Activated CD8-positive, alpha-beta memory T cell treated with anti-CD3 and anti-CD28 coated beads, Interleukin-2, amount 50 U/mL, for 1 hour (primary cell): ENCODE data around the gene P2RX6.
"Not testable (repeated sequence)": the region's sequence is repeated elsewhere in the genome, so short reads cannot be mapped to it uniquely, and the experiment has no call there.

Experiments
- DNase-seq: peaks from one replicate; pipeline ENCODE4 v3.0.0-alpha.2; 2020; ENCODE audit errors: extremely low read depth

Gene P2RX6

DNA sequence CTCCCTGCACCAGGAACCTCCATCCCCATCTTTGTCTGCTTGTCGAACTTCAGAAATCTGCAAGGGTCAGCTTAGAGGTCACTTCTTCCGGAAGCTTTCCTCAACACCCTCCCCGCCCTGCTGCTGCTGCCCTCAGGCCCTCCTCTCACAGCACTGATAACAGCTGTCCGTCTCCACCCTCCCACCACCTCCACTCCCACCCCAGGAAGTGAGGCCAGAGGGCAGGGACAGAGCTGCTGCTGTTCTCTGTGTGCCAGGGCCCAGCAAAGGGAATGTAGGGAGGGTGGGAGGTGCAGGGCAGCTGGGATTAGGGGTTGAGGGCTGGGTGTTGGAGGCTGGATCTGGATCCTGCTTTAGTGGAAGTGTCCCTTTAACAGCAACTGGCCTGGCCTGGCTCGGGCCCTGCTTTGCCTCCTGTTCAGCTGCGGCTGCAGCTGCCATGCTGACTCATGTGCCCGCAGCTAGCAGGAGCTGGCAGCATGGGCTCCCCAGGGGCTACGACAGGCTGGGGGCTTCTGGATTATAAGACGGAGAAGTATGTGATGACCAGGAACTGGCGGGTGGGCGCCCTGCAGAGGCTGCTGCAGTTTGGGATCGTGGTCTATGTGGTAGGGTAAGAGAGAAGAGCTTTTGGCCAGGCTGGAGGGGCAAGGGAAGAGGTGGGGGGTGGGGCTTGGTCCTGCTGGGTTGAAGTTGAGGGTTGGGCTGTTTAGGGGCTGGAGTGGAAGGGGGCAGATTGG is at the start of gene P2RX6:
P2RX6 (plus strand) TSS at position 440 of the 740 bp plus-strand sequence; CDS start at position 450, 10 bp downstream.
- DNase-seq: no peak

DNA sequence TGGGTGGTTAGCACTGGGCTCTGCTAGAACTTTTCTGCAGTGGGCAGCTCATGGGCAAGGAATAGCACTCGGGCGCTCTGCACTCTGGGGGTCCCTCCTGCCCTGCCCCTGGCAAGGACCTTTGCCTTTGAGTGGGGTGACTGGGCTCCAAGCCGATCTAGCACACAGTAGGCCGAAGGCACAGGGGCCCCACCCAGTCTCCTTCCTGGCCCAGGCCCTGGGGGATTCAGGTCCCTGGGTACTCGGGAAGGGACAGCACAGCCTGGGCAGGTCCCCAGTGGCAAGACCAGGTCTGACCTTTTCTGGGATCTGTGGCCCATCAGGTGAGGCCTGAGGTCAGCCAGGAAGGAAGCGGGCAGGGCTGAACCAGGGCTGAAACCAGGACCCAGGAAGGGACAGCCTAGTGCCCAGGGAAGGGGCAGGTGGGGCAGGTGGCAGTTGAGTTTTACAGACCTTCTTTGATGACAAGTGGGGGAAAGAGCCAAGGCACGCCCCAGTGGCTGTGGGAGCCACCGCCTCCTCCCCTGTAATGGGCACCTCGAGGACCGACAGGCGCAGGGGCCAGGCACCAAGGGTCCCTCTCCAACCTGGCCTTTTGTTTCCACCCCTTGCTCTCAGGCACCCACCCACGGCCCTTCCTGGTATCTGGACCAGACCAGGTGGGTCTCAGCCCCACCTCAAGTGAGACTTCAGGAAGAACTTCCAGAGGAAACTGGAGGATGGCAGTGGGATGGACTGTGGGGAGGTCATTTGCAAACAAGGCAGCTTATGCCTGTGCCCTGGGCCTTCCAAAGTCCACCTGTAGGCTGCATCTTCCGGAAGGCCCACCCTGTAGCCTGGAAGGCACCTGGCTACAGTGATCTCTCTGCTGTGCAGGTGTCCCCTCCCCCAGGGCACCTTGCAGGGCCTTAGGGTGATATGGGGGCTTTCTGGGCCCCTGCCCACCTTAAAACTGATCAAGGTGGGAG is 48.8 kb upstream of the P2RX6 start:
- DNase-seq: no peak

DNA sequence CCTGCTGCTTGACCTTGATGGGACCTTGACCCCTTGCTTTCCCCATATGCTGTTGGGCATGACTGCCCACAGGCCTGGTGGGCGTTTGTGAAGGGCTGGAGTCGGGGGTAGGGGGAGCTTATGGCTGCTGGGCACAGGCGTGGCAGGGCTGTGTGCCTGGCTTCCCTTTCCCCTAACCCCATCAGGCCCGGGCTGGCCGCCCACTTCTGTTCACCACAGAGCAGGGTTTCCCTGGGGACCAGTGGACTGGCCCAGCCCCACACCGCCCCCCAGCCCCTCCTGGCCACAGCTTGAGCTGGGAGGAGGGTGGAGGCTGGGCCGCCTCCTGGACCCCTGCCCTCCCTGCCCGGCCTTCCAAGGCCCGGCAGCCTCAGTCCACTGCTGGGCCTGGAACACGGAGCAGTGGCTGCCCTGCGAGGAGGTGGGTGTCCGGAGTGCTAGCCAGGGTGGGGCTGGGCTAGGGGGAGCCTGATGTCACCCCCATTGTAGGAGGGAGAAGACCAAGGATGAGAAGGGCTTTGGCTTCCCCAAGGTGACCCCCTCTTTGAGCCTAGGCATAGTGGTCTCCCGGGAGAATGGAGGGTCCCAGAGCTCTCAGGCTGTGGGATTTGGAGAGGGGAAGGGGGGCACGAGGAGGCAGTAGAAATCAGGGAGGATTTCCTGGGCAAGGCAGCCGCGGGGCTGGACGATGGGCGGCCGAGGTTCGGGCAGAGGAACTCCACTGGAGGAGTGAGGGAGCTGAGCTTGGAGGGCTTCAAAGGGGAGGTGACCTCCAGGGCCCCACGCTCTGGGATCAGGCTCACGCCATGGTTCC is 47.9 kb upstream of the P2RX6 start, which contains the start of gene AIFM3:
AIFM3 (plus strand) TSS at position 373 of the 814 bp plus-strand sequence. CDS start 690 bp downstream, outside the sequence.
- DNase-seq: no peak

DNA sequence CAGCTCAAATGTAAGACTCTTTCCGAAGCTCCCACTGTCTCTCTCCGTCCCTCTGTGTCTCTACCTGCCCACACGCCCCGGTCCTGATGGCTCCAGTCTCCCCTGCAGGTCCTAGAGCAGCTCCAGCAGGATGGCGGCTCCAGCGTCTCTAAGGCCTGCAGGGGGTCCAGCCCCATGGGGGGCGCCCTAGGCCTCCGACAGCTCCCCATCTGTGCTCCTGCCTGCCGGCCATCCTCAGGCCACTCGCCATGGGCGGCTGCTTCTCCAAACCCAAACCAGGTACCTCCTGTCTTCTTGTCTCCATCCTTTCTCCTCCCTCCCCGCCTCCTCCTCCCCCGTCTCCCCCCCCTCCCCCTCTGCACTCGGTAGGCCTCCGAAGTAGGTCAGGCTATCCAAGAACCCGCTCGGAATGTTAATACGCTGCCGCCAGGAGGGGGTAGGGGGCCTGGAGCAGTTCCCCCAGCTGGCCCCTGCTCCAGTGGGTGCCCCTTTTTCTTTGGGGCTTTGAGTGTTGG is 47.2 kb upstream of the P2RX6 start:
- no peak for DNase-seq

DNA sequence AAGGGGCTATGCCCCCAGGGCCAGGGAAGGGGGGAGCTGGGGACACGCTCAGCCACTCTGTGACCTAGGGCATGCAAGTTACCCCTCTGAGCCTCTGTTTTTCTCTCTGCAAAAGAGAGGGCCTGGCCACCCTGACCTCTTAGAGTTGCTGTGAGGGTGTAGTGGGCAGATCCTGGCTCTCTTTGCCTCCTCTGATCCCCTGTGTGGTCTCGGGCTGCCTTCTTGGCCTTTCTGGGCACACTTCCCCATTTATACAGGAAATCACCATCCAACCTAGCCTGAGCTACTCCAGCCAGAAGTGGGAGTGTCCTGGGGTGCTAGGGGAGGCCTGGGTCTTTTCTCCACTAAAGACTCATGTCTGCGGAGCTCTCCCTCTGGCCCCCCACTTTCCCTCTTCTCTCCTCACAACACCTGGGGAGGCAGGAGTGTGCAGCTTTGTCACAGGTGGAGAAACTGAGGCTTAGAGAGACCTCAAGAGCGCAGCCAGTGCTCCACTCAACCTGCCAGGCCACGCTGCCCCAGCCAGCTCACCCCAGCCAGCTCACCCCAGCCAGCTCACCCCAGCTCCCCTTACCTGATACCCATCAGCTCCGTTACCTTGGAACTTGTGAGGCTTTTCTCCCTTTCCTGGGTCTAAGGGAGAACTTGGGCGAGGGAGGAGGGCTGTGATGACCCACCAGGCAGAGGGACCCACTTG is 46.5 kb upstream of the P2RX6 start:
- no peak for DNase-seq

DNA sequence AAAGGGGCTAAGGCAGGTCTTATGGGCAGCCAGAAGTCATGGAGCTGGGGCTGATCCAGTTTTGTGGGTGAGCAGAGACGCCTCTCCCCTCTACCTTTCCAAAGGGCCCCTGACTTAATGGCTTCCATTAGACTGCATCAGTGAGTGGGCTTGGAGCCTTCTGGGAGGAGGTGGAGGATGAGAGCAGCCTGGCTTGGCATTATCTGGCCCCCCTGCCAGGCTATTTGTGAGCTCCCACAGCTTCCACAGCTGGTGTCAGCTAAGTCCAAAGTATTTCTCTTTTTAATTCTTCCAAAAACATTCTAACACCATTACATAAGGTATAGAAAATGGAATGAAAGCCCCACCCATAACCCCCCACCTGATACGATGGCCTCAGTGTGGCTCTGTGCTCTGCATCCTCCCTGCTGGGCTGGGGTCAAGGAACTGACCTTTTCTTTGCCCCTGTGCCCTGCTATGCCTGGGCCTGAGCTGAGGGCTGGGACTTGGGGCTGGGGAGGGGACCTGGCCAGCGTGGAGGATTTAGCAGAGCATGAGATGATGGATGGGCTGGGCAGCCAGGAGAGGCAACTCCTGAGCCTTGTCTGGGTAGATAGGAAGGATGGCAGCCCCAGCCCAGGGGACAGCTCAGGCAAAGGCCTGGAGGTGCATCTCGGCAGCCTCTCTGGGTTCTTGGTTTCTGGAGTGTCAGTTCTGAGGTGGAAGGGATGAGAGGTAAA is 43.9 kb upstream of the P2RX6 start:
- no peak for DNase-seq

DNA sequence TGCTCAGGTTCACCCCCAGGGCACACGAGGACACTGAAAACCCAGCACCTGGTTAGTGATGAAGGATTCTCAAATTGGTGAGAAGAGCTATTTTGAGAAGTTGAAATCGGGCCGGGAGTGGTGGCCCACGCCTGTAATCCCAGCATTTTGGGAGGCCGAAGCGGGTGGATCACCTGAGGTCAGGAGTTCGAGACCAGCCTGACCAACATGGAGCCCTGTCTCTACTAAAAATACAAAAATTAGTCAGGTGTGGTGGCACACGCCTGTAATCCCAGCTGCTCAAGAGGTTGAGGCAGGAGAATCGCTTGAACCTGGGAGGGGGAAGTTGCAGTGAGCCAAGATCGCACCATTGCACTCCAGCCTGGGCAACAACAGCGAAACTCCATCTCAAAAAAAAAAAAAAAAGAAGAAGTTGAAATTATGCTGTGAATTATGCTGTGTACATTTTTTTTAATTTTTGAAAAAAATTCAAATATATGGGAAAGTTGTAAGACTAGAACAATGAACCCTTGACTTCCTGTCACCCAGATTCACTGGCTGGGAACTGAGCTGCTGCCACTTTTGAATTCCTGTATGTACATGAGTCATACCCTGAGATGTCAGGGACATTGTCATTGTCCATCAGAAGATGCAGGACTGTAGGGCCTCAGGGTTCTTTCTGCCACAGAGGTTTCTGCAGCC is 42.8 kb upstream of the P2RX6 start:
- DNase-seq: not testable (repeated sequence)

DNA sequence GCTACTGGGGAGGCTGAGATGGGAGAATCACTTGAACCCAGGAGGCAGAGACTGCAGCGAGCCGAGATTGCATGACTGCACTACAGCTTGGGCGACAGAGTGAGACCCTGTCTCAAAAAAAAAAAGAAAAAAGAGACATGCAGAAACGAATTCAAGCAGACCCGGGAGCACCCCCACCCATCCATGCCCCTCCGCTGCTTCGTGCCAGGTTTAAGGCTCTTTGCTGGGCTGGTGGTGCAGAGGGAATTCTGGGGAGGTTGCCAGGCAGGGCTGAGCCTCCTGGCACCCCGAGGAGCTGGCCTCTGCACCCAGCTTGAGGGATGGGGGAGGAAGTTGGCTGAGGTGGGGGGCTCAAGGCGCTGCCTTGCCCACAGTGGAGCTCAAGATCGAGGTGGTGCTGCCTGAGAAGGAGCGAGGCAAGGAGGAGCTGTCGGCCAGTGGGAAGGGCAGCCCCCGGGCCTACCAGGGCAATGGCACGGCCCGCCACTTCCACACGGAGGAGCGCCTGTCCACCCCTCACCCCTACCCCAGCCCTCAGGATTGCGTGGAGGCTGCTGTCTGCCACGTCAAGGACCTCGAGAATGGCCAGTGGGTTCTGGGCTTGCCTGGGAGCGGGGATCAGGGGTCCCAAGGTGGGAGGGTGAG is 41.9 kb upstream of the P2RX6 start:
- no peak for DNase-seq

DNA sequence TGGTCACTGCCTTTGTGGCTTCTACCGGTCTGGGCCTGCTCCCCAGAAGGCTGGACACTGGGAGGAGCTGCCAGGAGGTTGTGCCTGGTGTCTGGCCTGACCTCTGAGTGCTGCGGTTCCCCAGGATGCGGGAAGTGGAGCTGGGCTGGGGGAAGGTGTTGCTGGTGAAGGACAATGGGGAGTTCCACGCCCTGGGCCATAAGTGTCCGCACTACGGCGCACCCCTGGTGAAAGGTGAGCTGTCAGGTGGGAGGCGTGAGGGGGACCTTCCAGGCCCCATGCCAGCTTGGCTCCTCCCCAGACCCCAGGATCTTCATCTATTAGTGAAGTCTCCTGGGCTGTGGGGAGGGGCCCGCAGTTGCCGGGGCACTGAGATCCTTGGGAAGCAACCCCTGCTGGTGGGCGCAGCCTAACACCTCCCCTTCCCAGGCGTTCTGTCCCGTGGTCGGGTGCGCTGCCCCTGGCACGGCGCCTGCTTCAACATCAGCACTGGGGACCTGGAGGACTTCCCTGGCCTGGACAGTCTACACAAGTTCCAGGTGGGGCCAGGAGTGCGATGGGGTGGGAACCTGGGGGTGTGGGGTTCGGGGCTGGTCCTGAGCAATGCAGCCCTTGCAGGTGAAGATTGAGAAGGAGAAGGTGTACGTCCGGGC is 41.2 kb upstream of the P2RX6 start:
- DNase-seq: no peak

DNA sequence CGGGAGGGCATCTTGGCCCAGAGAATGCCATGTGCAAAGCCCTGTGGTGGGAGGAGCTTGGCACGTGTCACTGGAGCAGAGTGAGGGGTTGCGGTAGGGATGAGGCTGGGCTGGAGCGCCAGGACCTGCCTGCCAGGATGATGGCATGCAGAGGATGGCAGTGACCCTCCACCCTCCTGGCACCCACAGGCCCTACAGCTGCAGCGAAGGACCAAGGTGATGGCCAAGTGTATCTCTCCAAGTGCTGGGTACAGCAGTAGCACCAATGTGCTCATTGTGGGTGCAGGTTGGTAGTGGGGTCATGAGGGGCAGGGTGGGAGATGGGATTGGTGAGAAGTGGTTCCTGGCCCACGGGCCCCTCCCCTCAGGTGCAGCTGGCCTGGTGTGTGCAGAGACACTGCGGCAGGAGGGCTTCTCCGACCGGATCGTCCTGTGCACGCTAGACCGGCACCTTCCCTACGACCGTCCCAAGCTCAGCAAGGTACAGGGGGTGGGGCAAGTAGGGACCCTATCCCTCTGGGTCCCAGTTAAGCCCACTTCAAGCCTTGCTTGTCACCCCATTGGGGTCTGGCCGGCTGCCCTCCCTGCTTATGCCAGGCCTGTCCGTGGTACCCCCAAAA is 40.5 kb upstream of the P2RX6 start:
- DNase-seq: no peak

DNA sequence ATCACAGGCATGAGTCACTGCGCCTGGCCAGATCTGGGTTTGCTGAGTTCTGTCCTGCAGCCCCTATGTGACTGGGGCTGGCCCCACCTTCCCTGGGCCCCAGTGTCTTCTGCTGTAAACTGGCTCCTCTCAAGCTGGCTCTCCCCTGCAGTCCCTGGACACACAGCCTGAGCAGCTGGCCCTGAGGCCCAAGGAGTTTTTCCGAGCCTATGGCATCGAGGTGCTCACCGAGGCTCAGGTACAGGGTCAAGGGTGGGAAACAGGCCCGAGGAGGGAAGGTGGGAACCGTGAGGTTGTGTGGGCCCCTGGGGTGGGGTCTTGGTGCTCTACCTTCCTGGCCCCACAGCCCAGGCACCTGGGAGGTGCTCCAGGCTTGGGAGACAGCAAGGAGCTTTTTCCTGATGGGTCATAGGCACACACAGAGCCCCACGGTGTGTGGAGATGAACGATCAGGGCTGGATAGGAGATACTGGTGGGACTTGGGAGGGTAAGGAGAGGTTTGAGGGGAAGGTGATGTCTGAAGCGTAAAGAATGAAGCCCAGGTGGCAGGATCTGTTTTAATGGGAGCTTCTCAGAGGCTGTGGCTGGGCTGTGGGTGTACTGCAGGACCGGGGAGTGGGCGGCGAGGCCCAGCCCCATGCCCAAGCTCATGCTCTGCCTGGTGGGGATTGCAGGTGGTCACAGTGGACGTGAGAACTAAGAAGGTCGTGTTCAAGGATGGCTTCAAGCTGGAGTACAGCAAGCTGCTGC is 39.2 kb upstream of the P2RX6 start:
- no peak for DNase-seq

DNA sequence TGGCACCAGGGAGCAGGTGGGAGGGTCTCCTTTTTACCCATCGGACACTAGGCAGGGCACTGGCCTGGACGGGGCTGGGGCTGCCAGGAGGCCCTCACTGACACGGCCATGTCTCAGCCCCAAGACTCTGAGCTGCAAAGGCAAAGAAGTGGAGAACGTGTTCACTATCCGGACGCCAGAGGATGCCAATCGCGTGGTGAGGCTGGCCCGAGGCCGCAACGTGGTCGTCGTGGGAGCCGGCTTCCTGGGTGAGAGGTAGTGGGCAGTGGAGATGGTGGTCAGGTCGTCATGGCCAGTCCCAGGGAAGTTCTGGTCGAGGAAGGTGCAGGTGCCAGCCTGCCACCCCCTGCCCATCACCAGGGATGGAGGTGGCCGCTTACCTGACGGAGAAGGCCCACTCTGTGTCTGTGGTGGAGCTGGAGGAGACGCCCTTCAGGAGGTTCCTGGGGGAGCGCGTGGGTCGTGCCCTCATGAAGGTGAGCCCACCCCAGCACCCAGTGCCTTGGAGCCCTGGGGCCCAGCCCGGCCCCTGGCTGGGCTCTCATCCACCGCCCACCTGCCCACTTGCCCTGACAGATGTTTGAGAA is 38.6 kb upstream of the P2RX6 start:
- DNase-seq: no peak

DNA sequence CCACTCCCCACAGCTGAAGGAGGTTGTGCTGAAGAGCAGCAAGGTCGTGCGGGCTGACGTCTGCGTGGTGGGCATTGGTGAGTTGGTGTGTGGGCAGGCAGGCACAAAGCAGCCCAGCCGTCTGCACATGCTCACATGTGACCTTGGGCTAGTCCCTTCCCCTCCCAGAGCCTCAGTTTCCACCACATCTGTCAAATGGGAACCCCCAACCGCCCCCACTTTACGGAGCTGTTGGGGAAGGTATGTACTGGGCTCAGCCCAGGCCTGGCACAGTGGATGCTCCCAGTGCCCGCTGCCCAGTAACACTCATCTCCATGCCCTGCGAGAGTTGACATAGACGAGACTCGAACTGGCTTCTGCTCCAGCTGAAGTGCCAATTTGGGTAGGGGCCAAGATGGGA is 37.9 kb upstream of the P2RX6 start:
- no peak for DNase-seq

DNA sequence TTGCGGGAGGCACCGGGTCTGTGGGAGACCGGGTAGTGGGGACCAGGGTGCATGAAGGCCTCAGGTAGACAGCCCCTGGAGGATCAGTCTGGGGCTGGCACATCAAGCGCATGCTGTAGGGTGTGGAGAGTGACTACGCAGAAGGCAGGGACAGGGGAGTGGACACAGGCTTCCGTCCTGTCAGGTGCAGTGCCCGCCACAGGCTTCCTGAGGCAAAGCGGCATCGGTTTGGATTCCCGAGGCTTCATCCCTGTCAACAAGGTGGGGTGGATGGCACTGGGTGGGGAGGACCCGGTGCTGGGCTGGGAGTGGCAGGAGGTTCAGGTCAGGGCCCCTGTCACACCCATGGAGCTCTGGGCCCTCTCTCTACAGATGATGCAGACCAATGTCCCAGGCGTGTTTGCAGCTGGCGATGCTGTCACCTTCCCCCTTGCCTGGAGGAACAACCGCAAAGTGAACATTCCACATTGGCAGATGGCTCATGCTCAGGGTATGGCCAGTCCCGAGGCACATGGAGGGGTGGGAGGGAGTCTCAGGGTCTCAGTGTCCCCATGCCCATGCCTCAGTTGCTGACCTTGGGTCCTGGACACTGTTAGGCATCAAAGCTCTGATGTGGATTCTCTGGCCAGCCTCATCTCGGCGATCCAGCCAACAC is 37.3 kb upstream of the P2RX6 start:
- no peak for DNase-seq

DNA sequence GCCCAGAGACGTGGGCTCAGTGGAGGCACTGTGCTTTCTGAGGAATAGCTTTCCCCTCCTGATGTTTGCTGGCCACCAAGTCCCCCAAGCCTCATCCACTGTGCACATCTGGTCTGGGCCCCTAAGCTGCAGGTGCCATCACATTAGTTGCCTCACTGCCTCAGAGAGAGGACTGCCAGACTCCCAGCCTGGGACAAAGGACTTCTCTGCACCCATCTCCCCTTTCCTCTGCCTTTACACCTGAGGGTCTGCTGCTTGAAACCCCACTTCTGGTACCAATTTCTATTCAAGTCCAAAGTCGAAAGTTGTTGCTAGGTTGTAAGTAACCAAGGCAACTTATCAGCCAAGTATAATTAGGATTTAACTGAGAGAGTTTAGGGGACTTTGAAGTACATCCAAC is 36.5 kb upstream of the P2RX6 start:
- DNase-seq: no peak

DNA sequence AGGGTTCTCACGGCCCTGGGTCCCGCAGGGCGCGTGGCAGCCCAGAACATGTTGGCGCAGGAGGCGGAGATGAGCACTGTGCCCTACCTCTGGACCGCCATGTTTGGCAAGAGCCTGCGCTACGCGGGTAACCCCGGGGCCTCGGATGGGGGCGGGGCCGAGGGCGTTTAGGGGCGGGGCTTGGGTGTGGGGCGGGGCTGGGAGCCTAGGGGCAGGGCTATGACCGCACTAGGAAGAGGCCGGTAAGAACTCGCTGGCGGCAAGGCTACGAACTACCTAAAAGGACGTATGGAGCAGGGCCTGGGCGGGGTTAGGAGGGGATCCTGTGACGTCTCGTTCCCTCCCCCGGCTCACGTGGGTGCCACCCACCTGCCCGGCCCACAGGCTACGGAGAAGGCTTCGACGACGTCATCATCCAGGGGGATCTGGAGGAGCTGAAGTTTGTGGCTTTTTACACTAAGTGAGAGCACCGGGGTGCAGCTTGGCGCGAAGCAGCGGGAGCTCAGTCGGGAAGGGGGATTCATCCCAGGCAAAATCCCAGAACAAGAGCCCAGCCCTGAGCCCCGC is 35.6 kb upstream of the P2RX6 start:
- DNase-seq: peak; percentile 21
